Neural cell (in vitro differentiated cells): ENCODE measurements around the gene GRIA1. TPM values are rescaled to one million over a fixed set of nuclear protein-coding genes. Genes with fewer than 3 reads are reported as not detected.

Experiments used
- H2AFZ ChIP-seq: fragments of 200-600, 300-800 bp; sonication (generic), shearing (Covaris generic); 2 replicates; pipeline ENCODE4 v1.6.0; 2014; ENCODE audit warnings: low read depth, mild to moderate bottlenecking, antibody characterized with exemption, low read length, moderate library complexity
- H3F3A ChIP-seq: fragments of 200-600 bp; shearing (Covaris generic); 2 replicates; pipeline ENCODE4 v1.6.1; 2016; ENCODE audit warnings: mild to moderate bottlenecking, moderate library complexity, mixed read lengths, antibody characterized with exemption, low read length; ENCODE audit not compliant: insufficient read depth, poor library complexity, severe bottlenecking
- H3K27ac ChIP-seq: fragments of 200-600, 300-800 bp; sonication (generic), shearing (Covaris generic); 2 replicates; pipeline ENCODE4 v1.5.1; 2014; ENCODE audit warnings: mild to moderate bottlenecking, low read length, moderate library complexity
- H3K27me3 ChIP-seq: fragments of 300-800, 200-600 bp; sonication (generic), shearing (Covaris generic); 2 replicates; pipeline ENCODE4 v1.6.0; 2014; ENCODE audit warnings: mild to moderate bottlenecking, low read depth, low read length, moderate library complexity; ENCODE audit not compliant: insufficient read depth
- H3K36me3 ChIP-seq: fragments of 300-800, 200-600 bp; sonication (generic), shearing (Covaris generic); 2 replicates; pipeline ENCODE4 v1.5.1; 2014; ENCODE audit warnings: mild to moderate bottlenecking, antibody characterized with exemption, low read length, moderate library complexity; ENCODE audit not compliant: insufficient read depth
- H3K4me2 ChIP-seq: fragments of 300-800, 200-600 bp; sonication (generic), shearing (Covaris generic); 2 replicates; pipeline ENCODE4 v1.6.0; 2014; ENCODE audit warnings: mild to moderate bottlenecking, low read length
- H3K4me3 ChIP-seq: fragments of 300-800, 200-600 bp; sonication (generic), shearing (Covaris generic); 2 replicates; pipeline ENCODE4 v1.5.1; 2014; ENCODE audit warnings: mild to moderate bottlenecking, low read length, moderate library complexity
- H3K79me2 ChIP-seq: fragments of 200-600 bp; shearing (Covaris generic); replicated peaks from 2 replicates; pipeline ENCODE4 v1.6.0; 2014; ENCODE audit warnings: mild to moderate bottlenecking, low read length, moderate library complexity; ENCODE audit not compliant: insufficient read depth
- H3K9ac ChIP-seq: fragments of 300-800, 200-600 bp; sonication (generic), shearing (Covaris generic); 2 replicates; pipeline ENCODE4 v1.6.1; 2016; ENCODE audit warnings: mild to moderate bottlenecking, low read length, mixed read lengths
- H3K9me2 ChIP-seq: fragments of 200-600 bp; shearing (Covaris generic); 2 replicates; pipeline ENCODE4 v1.6.1; 2016; ENCODE audit warnings: mild to moderate bottlenecking, low read length, mixed read lengths; ENCODE audit not compliant: insufficient read depth
- H3K9me3 ChIP-seq: fragments of 200-600, 300-800 bp; sonication (generic), shearing (Covaris generic); 2 replicates; pipeline ENCODE4 v1.6.1; 2016; ENCODE audit warnings: mild to moderate bottlenecking, mixed run types, low read length, moderate library complexity, mixed read lengths
- H4K20me1 ChIP-seq: fragments of 200-600 bp; shearing (Covaris generic); 2 replicates; pipeline ENCODE4 v1.6.1; 2016; ENCODE audit warnings: mild to moderate bottlenecking, mixed run types; ENCODE audit not compliant: insufficient read depth
- EP300 ChIP-seq: fragments of 450-650 bp; conservative IDR thresholded peaks from 2 replicates; pipeline ENCODE4 v1.6.1; 2014; ENCODE audit warnings: antibody characterized with exemption, mild to moderate bottlenecking, moderate library complexity; ENCODE audit not compliant: poor library complexity, severe bottlenecking
- EZH2 ChIP-seq: fragments of 200-600, 300-800 bp; shearing (Covaris generic), sonication (generic); IDR thresholded peaks from 2 replicates; pipeline ENCODE4 v1.6.1; 2014; ENCODE audit warnings: antibody characterized with exemption, low read length, borderline replicate concordance, mild to moderate bottlenecking; ENCODE audit not compliant: insufficient read depth, poor library complexity, severe bottlenecking
- MXI1 ChIP-seq: fragments of 450-650 bp; conservative IDR thresholded peaks from 2 replicates; pipeline ENCODE4 v1.6.1; 2014; ENCODE audit warnings: antibody characterized with exemption, mild to moderate bottlenecking; ENCODE audit not compliant: poor library complexity, severe bottlenecking
- POLR2AphosphoS5 ChIP-seq: IDR thresholded peaks from 2 replicates; pipeline ENCODE4 v1.6.1; 2012
- RAD21 ChIP-seq: fragments of 450-650 bp; conservative IDR thresholded peaks from 2 replicates; pipeline ENCODE4 v1.6.1; 2014; ENCODE audit warnings: antibody characterized with exemption, mild to moderate bottlenecking, moderate library complexity
- SMC3 ChIP-seq: fragments of 450-650 bp; conservative IDR thresholded peaks from 2 replicates; pipeline ENCODE4 v1.6.1; 2014; ENCODE audit warnings: antibody characterized with exemption, mild to moderate bottlenecking, moderate library complexity; ENCODE audit not compliant: poor library complexity
- TAF1 ChIP-seq: IDR thresholded peaks from 2 replicates; pipeline ENCODE4 v1.6.1; 2012; ENCODE audit warnings: low read depth
- polyA minus RNA-seq: library from RNA; depleted of rRNA, polyadenylated mRNA; stranded (reverse); fragments of >200 nt; gene quantifications from 2 replicates; pipeline ENCODE4 v1.2.3, GENCODE V29; 2014
- polyA plus RNA-seq: library from polyadenylated mRNA; depleted of rRNA; stranded (reverse); fragments of >200 nt; gene quantifications from 2 replicates; pipeline ENCODE4 v1.2.3, GENCODE V29; 2014
- TF ChIP-seq, protein P1 (sequence below): IDR thresholded peaks from 2 replicates; pipeline ENCODE4 v1.6.1; 2012; ENCODE audit warnings: borderline replicate concordance
- TF ChIP-seq, protein P2 (sequence below): fragments of 450-650 bp; IDR thresholded peaks from 2 replicates; pipeline ENCODE4 v1.5.1; 2014; ENCODE audit warnings: antibody characterized with exemption, mild to moderate bottlenecking, moderate library complexity; ENCODE audit not compliant: poor library complexity, severe bottlenecking

Gene GRIA1
- polyA plus RNA-seq (59.6 and 68.9 TPM in 2 replicates), polyA minus RNA-seq (179 and 226 TPM in 2 replicates)

GRCh38 chr5:153490118-153491037, at the start of gene GRIA1:
Gene GRIA1 (plus strand): TSS chr5:153490670.
- Histone ChIP-seq H3K27me3 (no peaks in the 10 kb centered on the region), H4K20me1 (no peaks in the 10 kb centered on the region), H3K9ac (peak within 1 kb of the TSS; percentile 80), H3K79me2 (peaks cover 40% of the 10 kb centered on the region), H2AFZ (peak within 1 kb of the TSS; percentile 52), H3K9me2 (no peaks in the 10 kb centered on the region), H3K9me3 (no peaks in the 10 kb centered on the region), H3K27ac (peak within 1 kb of the TSS; percentile 84), H3K36me3 (no peaks in the 10 kb centered on the region), H3K4me3 (peak within 1 kb of the TSS; percentile 80), H3F3A (no peaks in the 10 kb centered on the region), H3K4me2 (peak within 1 kb of the TSS; percentile 65)
- peak; percentile 73 for TF ChIP-seq POLR2AphosphoS5
- TF ChIP-seq, protein P1, sequence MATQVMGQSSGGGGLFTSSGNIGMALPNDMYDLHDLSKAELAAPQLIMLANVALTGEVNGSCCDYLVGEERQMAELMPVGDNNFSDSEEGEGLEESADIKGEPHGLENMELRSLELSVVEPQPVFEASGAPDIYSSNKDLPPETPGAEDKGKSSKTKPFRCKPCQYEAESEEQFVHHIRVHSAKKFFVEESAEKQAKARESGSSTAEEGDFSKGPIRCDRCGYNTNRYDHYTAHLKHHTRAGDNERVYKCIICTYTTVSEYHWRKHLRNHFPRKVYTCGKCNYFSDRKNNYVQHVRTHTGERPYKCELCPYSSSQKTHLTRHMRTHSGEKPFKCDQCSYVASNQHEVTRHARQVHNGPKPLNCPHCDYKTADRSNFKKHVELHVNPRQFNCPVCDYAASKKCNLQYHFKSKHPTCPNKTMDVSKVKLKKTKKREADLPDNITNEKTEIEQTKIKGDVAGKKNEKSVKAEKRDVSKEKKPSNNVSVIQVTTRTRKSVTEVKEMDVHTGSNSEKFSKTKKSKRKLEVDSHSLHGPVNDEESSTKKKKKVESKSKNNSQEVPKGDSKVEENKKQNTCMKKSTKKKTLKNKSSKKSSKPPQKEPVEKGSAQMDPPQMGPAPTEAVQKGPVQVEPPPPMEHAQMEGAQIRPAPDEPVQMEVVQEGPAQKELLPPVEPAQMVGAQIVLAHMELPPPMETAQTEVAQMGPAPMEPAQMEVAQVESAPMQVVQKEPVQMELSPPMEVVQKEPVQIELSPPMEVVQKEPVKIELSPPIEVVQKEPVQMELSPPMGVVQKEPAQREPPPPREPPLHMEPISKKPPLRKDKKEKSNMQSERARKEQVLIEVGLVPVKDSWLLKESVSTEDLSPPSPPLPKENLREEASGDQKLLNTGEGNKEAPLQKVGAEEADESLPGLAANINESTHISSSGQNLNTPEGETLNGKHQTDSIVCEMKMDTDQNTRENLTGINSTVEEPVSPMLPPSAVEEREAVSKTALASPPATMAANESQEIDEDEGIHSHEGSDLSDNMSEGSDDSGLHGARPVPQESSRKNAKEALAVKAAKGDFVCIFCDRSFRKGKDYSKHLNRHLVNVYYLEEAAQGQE = no peak
- TF ChIP-seq TAF1 = peak; percentile 0
- TF ChIP-seq EP300 = peak; percentile 62
- TF ChIP-seq SMC3 = peak; percentile 73
- TF ChIP-seq MXI1 = peak; percentile 56
- TF ChIP-seq, protein P2, sequence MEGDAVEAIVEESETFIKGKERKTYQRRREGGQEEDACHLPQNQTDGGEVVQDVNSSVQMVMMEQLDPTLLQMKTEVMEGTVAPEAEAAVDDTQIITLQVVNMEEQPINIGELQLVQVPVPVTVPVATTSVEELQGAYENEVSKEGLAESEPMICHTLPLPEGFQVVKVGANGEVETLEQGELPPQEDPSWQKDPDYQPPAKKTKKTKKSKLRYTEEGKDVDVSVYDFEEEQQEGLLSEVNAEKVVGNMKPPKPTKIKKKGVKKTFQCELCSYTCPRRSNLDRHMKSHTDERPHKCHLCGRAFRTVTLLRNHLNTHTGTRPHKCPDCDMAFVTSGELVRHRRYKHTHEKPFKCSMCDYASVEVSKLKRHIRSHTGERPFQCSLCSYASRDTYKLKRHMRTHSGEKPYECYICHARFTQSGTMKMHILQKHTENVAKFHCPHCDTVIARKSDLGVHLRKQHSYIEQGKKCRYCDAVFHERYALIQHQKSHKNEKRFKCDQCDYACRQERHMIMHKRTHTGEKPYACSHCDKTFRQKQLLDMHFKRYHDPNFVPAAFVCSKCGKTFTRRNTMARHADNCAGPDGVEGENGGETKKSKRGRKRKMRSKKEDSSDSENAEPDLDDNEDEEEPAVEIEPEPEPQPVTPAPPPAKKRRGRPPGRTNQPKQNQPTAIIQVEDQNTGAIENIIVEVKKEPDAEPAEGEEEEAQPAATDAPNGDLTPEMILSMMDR = peak; percentile 77
- no peak for TF ChIP-seq EZH2
- peak; percentile 76 for TF ChIP-seq RAD21

DNA sequence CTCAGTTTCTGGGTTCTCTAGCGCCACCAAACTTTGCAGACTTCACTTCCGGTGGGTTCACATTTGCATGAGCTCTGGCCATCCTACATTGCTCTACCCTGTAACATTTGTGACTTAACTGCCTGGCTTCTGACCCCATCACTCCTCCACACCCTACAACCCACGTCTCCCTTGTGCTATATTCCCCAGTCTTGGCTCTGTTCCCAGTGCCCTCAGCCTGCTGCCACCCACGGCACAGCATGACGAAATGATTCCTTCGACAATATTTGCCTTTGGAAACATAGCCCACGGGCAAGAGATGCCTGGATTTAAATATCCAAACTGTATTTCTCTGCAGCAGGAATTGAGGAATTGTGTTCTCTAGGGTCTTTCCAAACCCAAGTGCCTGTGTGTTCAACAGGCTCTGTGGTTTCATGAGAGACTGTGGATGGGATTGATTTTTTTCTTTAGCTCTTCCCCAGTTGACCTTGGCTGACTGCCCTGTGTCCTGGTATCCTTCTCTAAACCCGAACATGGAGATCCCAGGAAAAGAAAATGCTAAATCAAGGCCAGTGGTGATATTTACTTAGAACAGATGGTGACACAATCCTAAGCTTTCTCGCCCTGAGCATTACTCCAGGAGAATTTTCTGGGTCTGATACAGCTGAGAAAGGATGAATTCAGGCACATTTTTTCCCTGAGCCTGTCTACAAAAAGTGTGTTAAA, 44.4 kb upstream of the GRIA1 start:
- H3K27me3 ChIP-seq = no peaks in the 10 kb centered on the region
- TF ChIP-seq, protein P1 = no peak
- TF ChIP-seq EP300 = no peak
- TF ChIP-seq MXI1 = no peak
- H2AFZ ChIP-seq = no peak overlapping the region
- H3F3A ChIP-seq = no peaks in the 10 kb centered on the region
- no peaks in the 10 kb centered on the region for H3K36me3 ChIP-seq
- no peaks in the 10 kb centered on the region for H3K9me2 ChIP-seq
- no peaks in the 10 kb centered on the region for H3K79me2 ChIP-seq
- no peaks in the 10 kb centered on the region for H3K9me3 ChIP-seq
- no peak overlapping the region for H3K27ac ChIP-seq
- no peaks in the 10 kb centered on the region for H4K20me1 ChIP-seq
- H3K9ac ChIP-seq = no peak overlapping the region
- no peak overlapping the region for H3K4me3 ChIP-seq
- H3K4me2 ChIP-seq = no peak overlapping the region
